Measurements from ENCODE around the gene HTR4.

GRCh38 chr5:148497757-148498156, 156.6 kb downstream of the HTR4 start:
- TF ChIP-seq POLR2A (IDR thresholded peaks at IDR 0.05) (no peak), CTCF (IDR thresholded peaks at IDR 0.05) (no peak), EP300 (IDR thresholded peaks at IDR 0.05) (no peak)
